Panc1 (cell line): ENCODE data around the gene TSPAN10. TPM values are rescaled to one million over a fixed set of nuclear protein-coding genes. Genes with fewer than 3 reads are reported as not detected.
A peak's percentile ranks its signal among the peaks of the same experiment; 100 is the strongest.

ENCODE experiments used
- ATAC-seq: fragments of 200-7000 bp; cut with Tn5 transposase; 2 replicates; pipeline ENCODE4 v1.9.1; 2020; ENCODE audit warnings: mild to moderate bottlenecking, moderate library complexity
- BruUV-seq: library from RNA; stranded (reverse); fragments of 400-500 nt; replicated peaks from 2 replicates; lab custom pipeline; 2021; lab: Mats Ljungman, UMichigan
- CTCF ChIA-PET: fragments of 300-600 bp; sonication (Branson Sonifier 250); formaldehyde crosslinking; loops from one replicate; lab custom pipeline; 2022; ENCODE audit warnings: antibody characterized with exemption; lab: Charles Lee
- POLR2A ChIA-PET: fragments of 300-600 bp; sonication (Branson Sonifier 250); formaldehyde crosslinking; loops from one replicate; lab custom pipeline; 2022; ENCODE audit warnings: antibody characterized with exemption; lab: Charles Lee
- DNase-seq: peaks from one replicate; pipeline ENCODE4 v3.0.0-alpha.2; 2010; ENCODE audit warnings: low read depth, low spot score
- H3K27ac ChIP-seq: 2 replicates; pipeline ENCODE4 v1.5.1; 2011; ENCODE audit warnings: mild to moderate bottlenecking, low read length, inconsistent platforms
- H3K27me3 ChIP-seq: fragments of 200-500 bp; sonication (Bioruptor generic); 2 replicates; pipeline ENCODE4 v1.6.0; 2014; ENCODE audit warnings: low read length, inconsistent platforms; ENCODE audit not compliant: control insufficient read depth, insufficient read depth
- H3K36me3 ChIP-seq: fragments of 200-500 bp; sonication (Bioruptor generic); 2 replicates; pipeline ENCODE4 v1.5.1; 2014; ENCODE audit warnings: inconsistent platforms, mild to moderate bottlenecking, low read length, moderate library complexity; ENCODE audit not compliant: control insufficient read depth, insufficient read depth
- H3K4me1 ChIP-seq: 2 replicates; pipeline ENCODE4 v1.5.1; 2011; ENCODE audit warnings: inconsistent platforms, mild to moderate bottlenecking, low read length, moderate library complexity; ENCODE audit not compliant: control insufficient read depth, insufficient read depth
- H3K4me3 ChIP-seq, 2 experiments: 2 replicates each; pipeline ENCODE4 v1.5.1; 2011 to 2012; ENCODE audit warnings: low read depth in 2 of 2, low read length in 2 of 2, mild to moderate bottlenecking in 2 of 2, inconsistent platforms in 1 of 2, moderate library complexity in 1 of 2
- H3K9me3 ChIP-seq: fragments of 200-500 bp; sonication (Bioruptor generic); 2 replicates; pipeline ENCODE4 v1.5.1; 2014; ENCODE audit warnings: low read depth, mild to moderate bottlenecking, inconsistent platforms, low read length, moderate library complexity; ENCODE audit not compliant: control insufficient read depth, insufficient read depth
- CTCF ChIP-seq: fragments of 450-650 bp; IDR thresholded peaks from 2 replicates; pipeline ENCODE4 v1.5.1; 2017; ENCODE audit warnings: mild to moderate bottlenecking
- POLR2AphosphoS5 ChIP-seq: IDR thresholded peaks from 2 replicates; pipeline ENCODE4 v1.6.1; 2012; ENCODE audit warnings: mild to moderate bottlenecking, low read depth, low read length, moderate library complexity
- SIN3A ChIP-seq: IDR thresholded peaks from 2 replicates; pipeline ENCODE4 v1.6.1; 2012; ENCODE audit warnings: low read depth, mild to moderate bottlenecking, low read length, moderate library complexity, borderline replicate concordance; ENCODE audit not compliant: insufficient read depth
- TCF7L2 ChIP-seq: IDR thresholded peaks from 2 replicates; pipeline ENCODE4 v1.6.1; 2011; ENCODE audit warnings: mild to moderate bottlenecking, low read depth, low read length, inconsistent platforms
- in situ Hi-C: cut with HindIII; loops from 2 replicates; pipeline ENCODE4 v1.10.0; 2016; ENCODE audit warnings: low sequenced_read_pairs, low pct_unique_long_range_greater_than_20kb
- intact Hi-C: fragments of 100-400 bp; cut with micrococcal nuclease; formaldehyde crosslinking; loops from one replicate; pipeline ENCODE4 v1.10.0; 2022; ENCODE audit not compliant: unreplicated experiment
- total RNA-seq: library from RNA; stranded (reverse); gene quantifications from one replicate; pipeline ENCODE4 v1.2.1, GENCODE V29; 2021; ENCODE audit not compliant: unreplicated experiment
- TF ChIP-seq, protein P1 (sequence below), 2 experiments: IDR thresholded peaks; 2 replicates each; pipeline ENCODE4 v1.6.1; 2011 to 2012; ENCODE audit warnings: low read depth in 2 of 2, control low read depth in 1 of 2, low read length in 1 of 2, mild to moderate bottlenecking in 1 of 2, moderate library complexity in 1 of 2; ENCODE audit not compliant: insufficient read depth in 1 of 2

TSPAN10 gene
- total RNA-seq, 1 experiment from 2014 or later: 4.8 TPM

DNA sequence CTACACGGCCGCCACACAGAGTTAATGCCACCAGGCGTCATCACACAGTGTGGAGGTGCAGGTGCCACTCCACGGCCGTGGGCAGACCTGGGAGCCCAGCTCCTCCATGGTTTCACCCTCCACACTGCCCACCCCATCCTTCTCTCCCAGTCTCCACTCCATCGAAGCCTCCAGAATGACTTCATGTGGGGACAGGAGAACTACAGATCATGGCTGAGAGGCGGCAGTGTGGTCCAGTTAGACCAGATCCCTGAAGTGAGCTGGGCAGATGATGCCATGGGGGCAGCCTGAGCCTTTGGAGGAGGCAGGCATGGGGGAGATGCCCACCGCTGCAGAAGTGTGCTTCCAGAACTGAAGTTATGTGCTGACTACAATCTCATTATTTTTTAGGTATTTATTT, 46.9 kb upstream of the TSPAN10 start:
- H3K27me3 ChIP-seq: no peaks in the 10 kb centered on the region
- ATAC-seq (no peak), DNase-seq (no peak)
- no TSS peak for BruUV-seq
- H3K4me3 ChIP-seq: no peak overlapping the region
- CTCF ChIA-PET: no interaction called here
- TF ChIP-seq CTCF (no peak), TCF7L2 (no peak), SIN3A (no peak), POLR2AphosphoS5 (no peak)
- TF ChIP-seq, protein P1, sequence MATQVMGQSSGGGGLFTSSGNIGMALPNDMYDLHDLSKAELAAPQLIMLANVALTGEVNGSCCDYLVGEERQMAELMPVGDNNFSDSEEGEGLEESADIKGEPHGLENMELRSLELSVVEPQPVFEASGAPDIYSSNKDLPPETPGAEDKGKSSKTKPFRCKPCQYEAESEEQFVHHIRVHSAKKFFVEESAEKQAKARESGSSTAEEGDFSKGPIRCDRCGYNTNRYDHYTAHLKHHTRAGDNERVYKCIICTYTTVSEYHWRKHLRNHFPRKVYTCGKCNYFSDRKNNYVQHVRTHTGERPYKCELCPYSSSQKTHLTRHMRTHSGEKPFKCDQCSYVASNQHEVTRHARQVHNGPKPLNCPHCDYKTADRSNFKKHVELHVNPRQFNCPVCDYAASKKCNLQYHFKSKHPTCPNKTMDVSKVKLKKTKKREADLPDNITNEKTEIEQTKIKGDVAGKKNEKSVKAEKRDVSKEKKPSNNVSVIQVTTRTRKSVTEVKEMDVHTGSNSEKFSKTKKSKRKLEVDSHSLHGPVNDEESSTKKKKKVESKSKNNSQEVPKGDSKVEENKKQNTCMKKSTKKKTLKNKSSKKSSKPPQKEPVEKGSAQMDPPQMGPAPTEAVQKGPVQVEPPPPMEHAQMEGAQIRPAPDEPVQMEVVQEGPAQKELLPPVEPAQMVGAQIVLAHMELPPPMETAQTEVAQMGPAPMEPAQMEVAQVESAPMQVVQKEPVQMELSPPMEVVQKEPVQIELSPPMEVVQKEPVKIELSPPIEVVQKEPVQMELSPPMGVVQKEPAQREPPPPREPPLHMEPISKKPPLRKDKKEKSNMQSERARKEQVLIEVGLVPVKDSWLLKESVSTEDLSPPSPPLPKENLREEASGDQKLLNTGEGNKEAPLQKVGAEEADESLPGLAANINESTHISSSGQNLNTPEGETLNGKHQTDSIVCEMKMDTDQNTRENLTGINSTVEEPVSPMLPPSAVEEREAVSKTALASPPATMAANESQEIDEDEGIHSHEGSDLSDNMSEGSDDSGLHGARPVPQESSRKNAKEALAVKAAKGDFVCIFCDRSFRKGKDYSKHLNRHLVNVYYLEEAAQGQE (IDR thresholded peaks at IDR 0.05; ENCODE audit: insufficient read depth in 1 of 2, low read depth in 2 of 2, low read length in 1 of 2): no peak
- peak overlapping the region; percentile 62; the same call in 1 of the 2 replicates for H3K27ac ChIP-seq
- POLR2A ChIA-PET: no interaction called here
- peaks cover 17% of the 10 kb centered on the region for H3K36me3 ChIP-seq
- intact Hi-C loops: no loop called here
- H3K9me3 ChIP-seq: no peaks in the 10 kb centered on the region
- peaks cover 9% of the 10 kb centered on the region; the same call in 1 of the 2 replicates for H3K4me1 ChIP-seq
- in situ Hi-C loops: no loop called here

GRCh38 chr17:81591971-81592370, 45.0 kb upstream of the TSPAN10 start:
- intact Hi-C loops: no loop called here
- no peak for TF ChIP-seq TCF7L2
- in situ Hi-C loops: no loop called here
- H3K9me3 ChIP-seq: no peaks in the 10 kb centered on the region
- no peak for DNase-seq
- no peaks in the 10 kb centered on the region for H3K27me3 ChIP-seq
- ChIA-PET POLR2A (no interaction called here), CTCF (no interaction called here)
- peaks cover 10% of the 10 kb centered on the region for H3K36me3 ChIP-seq
- H3K4me3 ChIP-seq: no peak overlapping the region
- BruUV-seq: no TSS peak
- H3K4me1 ChIP-seq: peaks cover 4% of the 10 kb centered on the region; the same call in 1 of the 2 replicates
- no peak for ATAC-seq
- peak overlapping the region; percentile 36 for H3K27ac ChIP-seq

GRCh38 chr17:81593105-81593871, 43.7 kb upstream of the TSPAN10 start:
- peak; percentile 48 for ATAC-seq
- POLR2A ChIA-PET: no interaction called here
- intact Hi-C loops (no loop called here), in situ Hi-C loops (no loop called here)
- Histone ChIP-seq H3K27me3 (no peaks in the 10 kb centered on the region), H3K27ac (peak overlapping the region; percentile 36), H3K36me3 (peaks cover 14% of the 10 kb centered on the region), H3K4me3 (no peak overlapping the region), H3K9me3 (no peaks in the 10 kb centered on the region), H3K4me1 (0 out of 2 replicates have a peak, but pooled peaks cover 4% of the 10 kb centered on the region)
- TF ChIP-seq CTCF (no peak), SIN3A (no peak), TCF7L2 (no peak), POLR2AphosphoS5 (no peak)
- TF ChIP-seq, protein P1 (IDR thresholded peaks at IDR 0.05; ENCODE audit: insufficient read depth in 1 of 2, low read depth in 2 of 2, low read length in 1 of 2): no peak
- DNase-seq: no peak
- TSS peak; percentile 34 for BruUV-seq
- CTCF ChIA-PET: no interaction called here
